WTC11 (cell line): ENCODE data around the gene SBF1.

Experiments
- CTCF ChIP-seq: fragments of 200-600 bp; IDR thresholded peaks from 2 replicates; pipeline ENCODE4 v1.8.0; 2022; ENCODE audit warnings: antibody characterized with exemption
- E2F5 ChIP-seq: sonication (generic); formaldehyde crosslinking; IDR thresholded peaks from 2 replicates; pipeline ENCODE4 v1.8.1; 2022; ENCODE audit warnings: mild to moderate bottlenecking, moderate library complexity, missing genetic modification reagents

GRCh38 chr22:50507991-50508884 is 33.4 kb upstream of the SBF1 start, which contains the start of gene NCAPH2:
- TF ChIP-seq CTCF (no peak), E2F5 (CRISPR knock-in tag) (peak; percentile 94)
